ENCODE measurements around the gene CNNM1. TPM values are rescaled to one million over a fixed set of nuclear protein-coding genes. Genes with fewer than 3 reads are reported as not detected.

CNNM1 gene
- total RNA-seq, 6 donors from 2014 or later: 0.40 to 1.1 (median 0.69) TPM; not detected in 1

DNA sequence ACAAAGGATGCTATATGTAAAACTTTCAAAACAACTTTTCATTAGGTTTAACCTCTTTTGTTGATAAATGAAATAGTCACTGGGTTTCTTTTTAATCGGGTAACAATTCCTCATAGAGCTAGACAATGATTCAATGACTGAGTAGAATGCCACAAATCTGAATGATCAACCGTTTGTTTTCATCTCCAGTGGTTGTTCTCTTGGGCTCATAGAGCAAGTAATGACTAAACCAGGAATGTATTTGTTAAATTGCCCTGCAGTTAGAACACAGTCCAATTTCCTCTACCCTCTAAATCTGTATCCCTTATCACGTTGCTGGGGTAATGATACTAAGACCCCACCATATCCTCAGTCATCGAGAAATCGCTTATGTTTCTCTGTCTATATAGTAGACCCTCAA lies 40.0 kb downstream of the CNNM1 start:
- WGBS, 2 donors: 80 to 85% methylated on average over 5 of the region's 5 CpGs
- no peak overlapping the region for H3K27ac ChIP-seq
- no peaks in the 10 kb centered on the region for H3K9me3 ChIP-seq
- no peak for TF ChIP-seq POLR2AphosphoS5 (IDR thresholded peaks at IDR 0.05)
- no peaks in the 10 kb centered on the region for H3K36me3 ChIP-seq
- DNase-seq (no peak), ATAC-seq (ENCODE audit: low FRiP score in 2 of 2) (no peak)
- H3K4me3 ChIP-seq: no peak overlapping the region
- H3K4me1 ChIP-seq: no peaks in the 10 kb centered on the region
- no peaks in the 10 kb centered on the region for H3K27me3 ChIP-seq

DNA sequence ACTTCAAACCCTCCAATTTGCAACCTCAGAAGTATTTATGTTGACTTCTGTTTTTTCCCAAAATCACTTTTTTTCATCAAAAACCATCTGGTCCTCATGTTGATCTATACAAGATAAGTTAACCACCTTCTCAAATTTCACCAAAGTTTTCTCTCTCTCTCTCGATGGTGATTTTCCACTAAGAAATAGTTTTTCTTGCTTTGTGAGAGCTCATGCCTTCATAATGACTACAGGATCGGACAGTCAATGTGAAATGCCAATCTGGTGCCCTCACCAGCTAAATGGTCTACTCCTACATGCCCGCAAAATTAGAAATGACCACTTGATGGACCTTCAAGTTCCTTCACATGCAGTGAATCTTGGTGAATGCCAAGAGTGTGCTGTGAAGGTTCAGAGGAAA lies 40.4 kb downstream of the CNNM1 start:
- no peaks in the 10 kb centered on the region for H3K36me3 ChIP-seq
- ATAC-seq (ENCODE audit: low FRiP score in 2 of 2): no peak
- no peak for DNase-seq
- no peak overlapping the region for H3K4me3 ChIP-seq
- TF ChIP-seq POLR2A (IDR thresholded peaks at IDR 0.05) (no peak), EP300 (IDR thresholded peaks at IDR 0.05) (no peak), POLR2AphosphoS5 (IDR thresholded peaks at IDR 0.05) (no peak)
- no peaks in the 10 kb centered on the region for H3K9me3 ChIP-seq
- H3K27ac ChIP-seq: no peak overlapping the region
- no peaks in the 10 kb centered on the region for H3K27me3 ChIP-seq
- WGBS, 2 donors: 87 to 88% methylated on average over 3 of the region's 3 CpGs
- H3K4me1 ChIP-seq: no peaks in the 10 kb centered on the region

DNA sequence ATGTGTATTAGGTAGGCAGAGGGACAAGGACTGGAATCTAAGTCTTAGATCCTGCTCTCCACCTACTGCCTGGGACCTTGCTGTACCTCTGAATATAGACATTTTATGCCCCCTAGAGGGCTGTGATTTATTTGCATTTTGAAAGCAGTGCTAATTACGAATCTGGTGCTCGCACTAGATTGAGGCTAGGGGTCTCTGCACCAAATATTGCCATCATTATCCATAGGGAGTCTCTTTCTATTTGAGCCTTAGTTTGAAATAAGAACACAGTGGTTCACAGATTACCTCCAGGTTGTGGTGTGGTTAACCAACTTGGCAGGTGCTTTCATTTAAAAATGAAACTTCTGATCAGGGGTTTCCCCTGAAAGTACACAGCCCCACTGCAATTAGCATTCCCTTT lies 41.8 kb downstream of the CNNM1 start:
- H3K36me3 ChIP-seq: no peaks in the 10 kb centered on the region
- DNase-seq: no peak
- no peak overlapping the region for H3K4me3 ChIP-seq
- TF ChIP-seq POLR2A (IDR thresholded peaks at IDR 0.05) (no peak), CTCF (IDR thresholded peaks at IDR 0.05) (peak in 3 of 6 experiments; percentile 40 to 47 (median 45)), POLR2AphosphoS5 (IDR thresholded peaks at IDR 0.05) (no peak), EP300 (IDR thresholded peaks at IDR 0.05) (no peak)
- H3K9me3 ChIP-seq: no peaks in the 10 kb centered on the region
- no peak overlapping the region for H3K27ac ChIP-seq
- 23 to 58% methylated on average over 2 of the region's 2 CpGs for WGBS, 2 donors
- ATAC-seq (ENCODE audit: low FRiP score in 2 of 2): no peak
- no peaks in the 10 kb centered on the region for H3K4me1 ChIP-seq
- no peaks in the 10 kb centered on the region for H3K27me3 ChIP-seq

DNA sequence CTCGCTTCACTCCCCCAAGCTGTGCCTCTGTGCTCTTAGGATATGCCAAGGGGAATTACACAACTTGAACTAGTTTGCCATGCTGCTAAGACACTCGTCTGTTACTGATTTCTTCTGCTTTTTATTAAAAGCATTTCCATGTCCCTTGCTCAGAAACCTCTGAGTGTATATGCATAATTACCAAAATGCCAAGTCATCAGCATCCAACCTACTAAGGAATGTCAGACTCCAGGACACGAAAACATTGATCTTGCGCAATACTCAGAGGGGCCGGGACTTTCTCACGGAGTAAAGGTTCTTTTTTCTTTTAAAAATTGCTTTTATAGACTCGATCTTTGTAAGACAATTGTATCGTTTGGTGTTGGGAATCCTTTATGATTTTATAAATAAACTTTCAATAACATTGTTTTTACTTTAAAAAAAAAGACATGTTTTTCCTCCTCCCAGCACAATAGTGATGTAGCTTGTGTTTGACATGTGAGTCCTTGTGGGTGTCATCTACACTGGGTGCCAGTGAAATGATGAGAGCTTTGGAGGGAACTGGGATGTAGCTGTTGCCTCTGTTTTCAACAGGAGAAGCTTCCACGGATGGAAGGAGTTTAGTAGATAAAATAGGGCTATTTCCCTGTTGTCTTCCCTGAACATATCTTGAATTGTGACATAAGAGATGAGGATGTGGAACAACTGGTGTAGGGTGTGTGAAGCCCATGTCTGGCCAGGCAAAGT lies 43.6 kb downstream of the CNNM1 start:
- H3K27ac ChIP-seq: no peak overlapping the region

GRCh38 chr10:99374526-99374925 lies 45.4 kb downstream of the CNNM1 start:
- WGBS, 2 donors: 44 to 61% methylated on average over 2 of the region's 2 CpGs

More for the DNA sequence above, 43.6 kb downstream of the CNNM1 start:
- Histone ChIP-seq H3K27me3 (no peaks in the 10 kb centered on the region), H3K36me3 (no peaks in the 10 kb centered on the region), H3K4me3 (no peak overlapping the region), H3K4me1 (no peaks in the 10 kb centered on the region), H3K9me3 (no peaks in the 10 kb centered on the region)
- DNase-seq: no peak
- ATAC-seq (ENCODE audit: low FRiP score in 2 of 2): no peak
- TF ChIP-seq EP300 (IDR thresholded peaks at IDR 0.05) (no peak), POLR2AphosphoS5 (IDR thresholded peaks at IDR 0.05) (no peak), CTCF (IDR thresholded peaks at IDR 0.05) (no peak), POLR2A (IDR thresholded peaks at IDR 0.05) (no peak)
- 43 to 53% methylated on average over 9 of the region's 9 CpGs for WGBS, 2 donors

More at GRCh38 chr10:99374526-99374925, 45.4 kb downstream of the CNNM1 start:
- no peaks in the 10 kb centered on the region for H3K36me3 ChIP-seq
- DNase-seq: peak in 1 of 2 donors; percentile 39
- TF ChIP-seq POLR2AphosphoS5 (IDR thresholded peaks at IDR 0.05) (no peak), POLR2A (IDR thresholded peaks at IDR 0.05) (no peak), EP300 (IDR thresholded peaks at IDR 0.05) (no peak), CTCF (IDR thresholded peaks at IDR 0.05) (no peak)
- no peak for ATAC-seq (ENCODE audit: low FRiP score in 2 of 2)
- H3K27ac ChIP-seq: no peak overlapping the region
- H3K27me3 ChIP-seq: no peaks in the 10 kb centered on the region
- H3K9me3 ChIP-seq: no peaks in the 10 kb centered on the region
- no peaks in the 10 kb centered on the region for H3K4me1 ChIP-seq
- no peak overlapping the region for H3K4me3 ChIP-seq
